K562 (cell line): Measurements from ENCODE around the gene EVI2B. TPM values are rescaled to one million over a fixed set of nuclear protein-coding genes. Genes with fewer than 3 reads are reported as not detected.
A peak's percentile ranks its signal among the peaks of the same experiment; 100 is the strongest.

ENCODE experiments used
- ARID3A ChIP-seq: IDR thresholded peaks from 2 replicates; pipeline ENCODE4 v1.6.1; 2012; ENCODE audit warnings: low read depth, low read length, improper control_type of control experiment, borderline replicate concordance
- ATF7 ChIP-seq: fragments of 450-650 bp; IDR thresholded peaks from 2 replicates; pipeline ENCODE4 v1.7.1; 2014; ENCODE audit warnings: mild to moderate bottlenecking, moderate library complexity
- FOS ChIP-seq: IDR thresholded peaks from 3 replicates; pipeline ENCODE4 v1.6.1; 2011; ENCODE audit not compliant: insufficient read length; ENCODE audit errors: extremely low read depth
- LCOR ChIP-seq: sonication (generic); formaldehyde crosslinking; IDR thresholded peaks from 2 replicates; pipeline ENCODE4 v1.8.0; 2022; ENCODE audit warnings: mild to moderate bottlenecking, missing genetic modification reagents
- PRPF4 ChIP-seq: fragments of 200-400 bp; formaldehyde crosslinking; IDR thresholded peaks from one replicate; pipeline ENCODE4 v1.6.1; 2017; ENCODE audit warnings: low read length, low read depth, mild to moderate bottlenecking; ENCODE audit not compliant: insufficient read depth, poor library complexity, severe bottlenecking
- STAT6 ChIP-seq: sonication (generic); formaldehyde crosslinking; IDR thresholded peaks from 2 replicates; pipeline ENCODE4 v1.8.1; 2023; ENCODE audit warnings: mild to moderate bottlenecking, missing genetic modification reagents
- YBX1 ChIP-seq: fragments of 450-650 bp; IDR thresholded peaks from 2 replicates; pipeline ENCODE4 v1.7.1; 2016; ENCODE audit warnings: mild to moderate bottlenecking
- ZNF280B ChIP-seq: fragments of 250-450 bp; sonication (Bioruptor Pico); IDR thresholded peaks from 2 replicates; pipeline ENCODE4 v1.5.1; 2021; ENCODE audit warnings: mild to moderate bottlenecking
- ZNF318 ChIP-seq, 2 experiments: fragments of 450-650 bp; IDR thresholded peaks; 2 replicates each; pipeline ENCODE4 v1.6.1; 2016; ENCODE audit warnings: mild to moderate bottlenecking in 2 of 2, borderline replicate concordance in 1 of 2, low read depth in 1 of 2, moderate library complexity in 1 of 2
- ZNF347 ChIP-seq: fragments of 450-650 bp; formaldehyde crosslinking; IDR thresholded peaks from 2 replicates; pipeline ENCODE4 v1.4.0; 2020; ENCODE audit warnings: low read depth, mild to moderate bottlenecking, moderate library complexity
- ZNF384 ChIP-seq: IDR thresholded peaks from 2 replicates; pipeline ENCODE4 v1.6.1; 2012; ENCODE audit warnings: low read depth, low read length, improper control_type of control experiment
- ZNF668 ChIP-seq: fragments of 250-450 bp; sonication (Bioruptor Pico); IDR thresholded peaks from 2 replicates; pipeline ENCODE4 v1.8.0; 2022; ENCODE audit warnings: mild to moderate bottlenecking, inconsistent platforms
- ZNF717 ChIP-seq: fragments of 250-450 bp; sonication (Bioruptor Pico); IDR thresholded peaks from 2 replicates; pipeline ENCODE4 v1.5.0; 2021
- polyA plus RNA-seq, 8 experiments: library from polyadenylated mRNA; depleted of rRNA in 4 of 8; stranded (reverse) in 5 of 8; unstranded in 3 of 8; fragments of >200 nt; fragmentation: Nextera tagmentation in 2 of 8; fragmentation: Illumina TruSeq in 1 of 8; extraction: Ambion mirVana in 2 of 8; extraction: Trizol in 1 of 8; gene quantifications; 2 replicates each; pipeline versions ENCODE4 v1.2.1 to v1.2.3, GENCODE V29; 2011 to 2014; ENCODE audit warnings: inconsistent platforms in 1 of 8, missing spikeins in 1 of 8
- total RNA-seq, 7 experiments: library from RNA; depleted of rRNA in 6 of 7; stranded (reverse); fragments of >200 nt in 6 of 7; fragmentation: Illumina TruSeq in 2 of 7; extraction: Trizol in 2 of 7; gene quantifications; 2 replicates each; pipeline versions ENCODE4 v1.2.1 to v1.2.3, GENCODE V29; 2011 to 2021; ENCODE audit warnings: low replicate concordance in 1 of 7

The EVI2B gene
- total and polyA plus RNA-seq, 9 of the 15 experiments (the other 6 are each of a cell fraction or from before 2014, with no cell fraction given) = 0.54 to 8.0 (median 2.5) TPM

GRCh38 chr17:31313982-31314781 lies at the start of gene EVI2B (continued):
- TF ChIP-seq ZNF318 (IDR thresholded peaks at IDR 0.05; ENCODE audit: borderline replicate concordance in 1 of 2, low read depth in 1 of 2) (peak in 1 of 2 experiments; percentile 55; a peak in 1 of 4 replicates), ZNF280B (no peak), PRPF4 (no peak), ZNF347 (CRISPR knock-in tag) (no peak), YBX1 (no peak), ZNF668 (no peak), ARID3A (no peak), FOS (peak; percentile 11), LCOR (no peak), STAT6 (CRISPR knock-in tag) (no peak), ZNF717 (CRISPR knock-in tag) (no peak), ZNF384 (no peak), ATF7 (peak; percentile 35)
